ENCODE results near the gene SURF6.
"Not testable (repeated sequence)": the region's sequence is repeated elsewhere in the genome, so short reads cannot be mapped to it uniquely, and the experiment has no call there.

The SURF6 gene

DNA sequence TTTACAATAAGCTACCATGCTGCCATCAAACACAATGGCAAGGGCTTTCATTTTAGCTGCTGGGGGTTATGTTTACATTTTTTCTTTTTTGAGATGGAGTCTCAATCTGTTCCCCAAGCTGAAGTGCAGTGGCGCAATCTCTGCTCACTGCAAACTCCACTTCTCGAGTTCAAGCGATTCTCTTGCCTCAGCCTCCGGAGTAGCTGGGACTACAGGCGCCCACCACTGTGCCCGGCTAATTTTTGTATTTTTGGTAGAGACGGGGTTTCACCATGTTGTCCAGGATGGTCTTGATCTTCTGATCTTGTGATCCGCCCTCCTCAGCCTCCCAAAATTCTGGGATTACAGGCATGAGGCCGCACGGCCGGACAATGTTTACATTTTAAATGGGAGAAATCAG lies 1.1 kb downstream of the SURF6 start:
- peak overlapping the region; percentile 96 for H3K4me3 ChIP-seq (ENCODE audit: low read depth, low read length)
- H3K27ac ChIP-seq (ENCODE audit: low read depth, low read length); H3K9me3 ChIP-seq (ENCODE audit: control insufficient read depth, insufficient read depth, low read length); H3K27me3 ChIP-seq (ENCODE audit: control insufficient read depth, insufficient read depth, low read length); H3K4me1 ChIP-seq (ENCODE audit: control insufficient read depth, insufficient read depth, low read length): not testable (repeated sequence)
- H3K9ac ChIP-seq (ENCODE audit: low read depth, low read length): peak overlapping the region; percentile 92
- peaks cover 62% of the 10 kb centered on the region for H3K36me3 ChIP-seq (ENCODE audit: control insufficient read depth, insufficient read depth, low read length)

DNA sequence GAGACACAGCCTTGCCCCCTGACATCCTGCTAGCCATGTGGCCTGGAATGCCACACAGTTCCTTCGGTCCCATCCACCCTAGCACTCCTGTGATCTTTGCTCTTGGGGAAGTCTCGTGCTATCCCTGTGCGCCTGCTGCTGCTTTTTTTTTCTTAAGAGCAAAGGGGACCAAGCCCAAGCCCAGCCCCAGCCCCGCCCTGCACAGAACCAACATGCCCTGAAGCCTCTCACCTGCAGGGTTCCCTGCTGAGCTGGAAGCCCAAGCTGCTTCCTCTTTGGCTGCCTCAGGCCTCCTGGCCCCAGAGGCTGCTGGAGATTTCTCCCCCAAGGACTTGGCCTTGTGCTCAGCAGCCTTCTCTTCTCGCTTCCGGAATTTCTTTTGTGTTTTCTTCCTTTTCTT lies 1.8 kb downstream of the SURF6 start:
- Histone ChIP-seq H3K4me3 (ENCODE audit: low read depth, low read length) (peak overlapping the region; percentile 96; the same call in 1 of the 2 replicates), H3K27me3 (ENCODE audit: control insufficient read depth, insufficient read depth, low read length) (no peaks in the 10 kb centered on the region), H3K9me3 (ENCODE audit: control insufficient read depth, insufficient read depth, low read length) (no peaks in the 10 kb centered on the region), H3K36me3 (ENCODE audit: control insufficient read depth, insufficient read depth, low read length) (peaks cover 55% of the 10 kb centered on the region), H3K27ac (ENCODE audit: low read depth, low read length) (no peak overlapping the region), H3K4me1 (ENCODE audit: control insufficient read depth, insufficient read depth, low read length) (peaks cover 7% of the 10 kb centered on the region; the same call in 1 of the 2 replicates), H3K9ac (ENCODE audit: low read depth, low read length) (no peak overlapping the region)

DNA sequence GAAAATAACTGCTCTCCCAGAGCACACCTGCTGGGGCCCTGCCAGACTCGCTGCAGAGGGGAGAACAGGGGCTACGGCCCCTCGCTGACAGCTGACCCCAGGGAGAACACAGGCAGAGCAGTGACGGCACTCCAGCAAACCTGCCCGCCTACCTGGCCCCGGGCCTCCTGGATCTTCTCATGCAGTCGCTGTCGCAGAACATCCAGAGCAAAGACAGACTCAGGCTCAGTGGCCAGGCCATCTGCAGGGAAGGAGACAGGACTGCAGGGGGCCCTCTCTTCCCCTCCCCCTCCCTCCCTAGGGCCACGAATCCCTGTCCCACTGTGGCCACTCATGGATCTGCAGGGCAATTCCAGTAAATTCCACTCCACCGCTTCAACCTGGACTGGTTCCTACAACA lies 2.4 kb downstream of the SURF6 start:
- Histone ChIP-seq H3K4me1 (ENCODE audit: control insufficient read depth, insufficient read depth, low read length) (peaks cover 7% of the 10 kb centered on the region; the same call in 1 of the 2 replicates), H3K9ac (ENCODE audit: low read depth, low read length) (no peak overlapping the region), H3K36me3 (ENCODE audit: control insufficient read depth, insufficient read depth, low read length) (peaks cover 49% of the 10 kb centered on the region), H3K27ac (ENCODE audit: low read depth, low read length) (no peak overlapping the region), H3K4me3 (ENCODE audit: low read depth, low read length) (no peak overlapping the region), H3K27me3 (ENCODE audit: control insufficient read depth, insufficient read depth, low read length) (no peaks in the 10 kb centered on the region), H3K9me3 (ENCODE audit: control insufficient read depth, insufficient read depth, low read length) (no peaks in the 10 kb centered on the region)

DNA sequence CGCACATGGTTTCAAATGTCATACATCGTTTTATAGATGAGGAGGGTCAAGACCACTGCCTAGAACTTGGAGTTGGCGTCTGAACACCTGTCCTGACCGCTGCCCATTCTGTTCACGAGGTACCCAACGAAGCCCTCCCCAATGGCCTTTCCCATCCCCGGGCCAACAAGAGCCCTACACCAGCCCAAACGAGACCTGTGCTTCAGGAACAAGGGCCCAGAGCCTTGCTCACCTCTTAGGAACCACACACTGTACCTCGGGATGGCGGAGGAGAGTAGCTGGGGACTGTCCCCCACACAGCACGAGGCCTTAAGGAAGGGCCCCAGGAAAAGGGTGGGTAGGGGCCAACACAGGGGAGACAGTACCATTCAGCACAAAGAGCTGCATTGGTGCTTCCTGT lies 3.0 kb downstream of the SURF6 start:
- H3K36me3 ChIP-seq (ENCODE audit: control insufficient read depth, insufficient read depth, low read length): peaks cover 49% of the 10 kb centered on the region

DNA sequence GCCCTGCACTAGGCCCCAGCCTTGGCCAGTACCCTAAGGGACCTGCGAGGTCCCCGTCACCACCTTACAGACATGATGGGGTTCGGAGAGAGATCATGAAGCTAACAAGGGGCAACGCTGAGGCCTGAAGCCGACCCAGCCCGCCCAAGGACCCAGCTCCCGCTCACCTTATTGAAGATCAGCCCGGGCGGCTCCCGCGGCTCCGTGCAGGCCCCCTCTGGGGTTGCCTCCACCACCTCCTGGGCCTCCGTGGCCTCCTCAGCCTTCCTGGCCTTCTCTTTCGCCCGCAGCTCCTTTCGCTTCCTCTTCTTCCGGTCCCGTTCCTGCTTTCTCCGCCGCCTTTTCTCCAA lies 3.6 kb downstream of the SURF6 start:
- H3K27ac ChIP-seq (ENCODE audit: low read depth, low read length): no peak overlapping the region
- H3K4me1 ChIP-seq (ENCODE audit: control insufficient read depth, insufficient read depth, low read length): peaks cover 7% of the 10 kb centered on the region; the same call in 1 of the 2 replicates
- no peak overlapping the region for H3K4me3 ChIP-seq (ENCODE audit: low read depth, low read length)
- H3K27me3 ChIP-seq (ENCODE audit: control insufficient read depth, insufficient read depth, low read length): no peaks in the 10 kb centered on the region
- H3K9me3 ChIP-seq (ENCODE audit: control insufficient read depth, insufficient read depth, low read length): no peaks in the 10 kb centered on the region
- peaks cover 49% of the 10 kb centered on the region for H3K36me3 ChIP-seq (ENCODE audit: control insufficient read depth, insufficient read depth, low read length)
- no peak overlapping the region for H3K9ac ChIP-seq (ENCODE audit: low read depth, low read length)

More for the DNA sequence above, 3.0 kb downstream of the SURF6 start:
- Histone ChIP-seq H3K27me3 (ENCODE audit: control insufficient read depth, insufficient read depth, low read length) (no peaks in the 10 kb centered on the region), H3K9me3 (ENCODE audit: control insufficient read depth, insufficient read depth, low read length) (no peaks in the 10 kb centered on the region), H3K27ac (ENCODE audit: low read depth, low read length) (no peak overlapping the region), H3K4me3 (ENCODE audit: low read depth, low read length) (no peak overlapping the region), H3K9ac (ENCODE audit: low read depth, low read length) (no peak overlapping the region), H3K4me1 (ENCODE audit: control insufficient read depth, insufficient read depth, low read length) (peaks cover 7% of the 10 kb centered on the region; the same call in 1 of the 2 replicates)

DNA sequence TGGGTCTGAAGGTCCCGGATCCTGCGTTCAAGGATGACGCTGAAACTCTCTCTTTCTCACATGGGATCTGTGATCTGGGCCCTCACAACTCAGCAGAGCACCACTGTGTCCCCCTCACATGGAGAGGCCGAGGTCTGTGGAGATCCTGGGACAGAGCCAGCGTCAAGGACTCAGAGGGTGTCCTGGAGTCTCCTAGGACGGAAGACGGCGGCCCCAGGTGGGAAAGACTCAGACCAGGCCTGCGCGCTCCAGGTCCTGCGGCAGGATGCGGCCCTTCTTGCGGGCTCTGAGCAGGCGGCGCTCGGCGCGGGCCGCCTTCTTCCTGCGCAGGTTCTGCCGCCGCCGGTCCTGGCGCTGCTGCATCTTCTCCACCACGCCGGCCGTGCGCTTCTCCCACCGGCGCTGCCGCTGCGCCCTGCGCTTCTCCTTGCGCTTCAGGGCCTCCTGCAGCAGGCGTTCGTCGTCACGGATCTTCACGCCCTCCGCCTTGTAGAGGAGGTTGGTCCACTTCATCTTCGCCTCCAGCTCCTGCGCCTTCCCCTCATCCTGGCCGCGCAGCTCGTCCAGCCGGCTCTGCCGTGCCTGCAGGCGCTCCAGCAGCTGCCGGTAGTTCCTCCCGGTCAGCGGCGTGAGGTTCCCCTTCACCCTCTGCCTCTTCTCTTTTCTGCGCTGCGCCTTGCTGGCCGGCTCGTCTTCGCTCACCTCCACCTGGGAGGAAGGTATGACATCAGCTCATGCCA lies 4.2 kb downstream of the SURF6 start:
- Histone ChIP-seq H3K4me3 (ENCODE audit: low read depth, low read length) (no peak overlapping the region), H3K9ac (ENCODE audit: low read depth, low read length) (no peak overlapping the region), H3K27ac (ENCODE audit: low read depth, low read length) (no peak overlapping the region), H3K36me3 (ENCODE audit: control insufficient read depth, insufficient read depth, low read length) (peaks cover 49% of the 10 kb centered on the region), H3K4me1 (ENCODE audit: control insufficient read depth, insufficient read depth, low read length) (peaks cover 7% of the 10 kb centered on the region; the same call in 1 of the 2 replicates), H3K9me3 (ENCODE audit: control insufficient read depth, insufficient read depth, low read length) (no peaks in the 10 kb centered on the region), H3K27me3 (ENCODE audit: control insufficient read depth, insufficient read depth, low read length) (no peaks in the 10 kb centered on the region)

DNA sequence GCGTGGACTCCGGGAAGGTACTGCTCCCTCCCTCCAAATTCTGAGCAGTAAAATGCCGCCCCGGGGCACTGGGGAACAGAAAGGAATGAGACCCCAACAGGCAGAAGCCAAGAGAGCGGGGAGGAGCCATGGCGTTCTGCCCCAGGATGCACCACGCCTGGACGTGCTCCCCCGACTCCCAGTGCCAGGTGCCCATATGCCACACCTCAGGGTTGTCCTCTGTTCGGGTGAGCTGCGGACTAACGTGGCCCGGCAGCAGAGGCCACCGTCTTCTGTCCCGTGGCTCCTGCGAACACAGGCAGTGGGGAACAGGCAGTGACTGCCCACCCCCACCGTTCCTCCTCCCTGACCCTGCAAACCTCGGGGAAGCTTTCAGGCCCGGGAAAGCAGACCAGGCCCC lies 4.8 kb downstream of the SURF6 start:
- no peaks in the 10 kb centered on the region for H3K9me3 ChIP-seq (ENCODE audit: control insufficient read depth, insufficient read depth, low read length)
- no peak overlapping the region for H3K9ac ChIP-seq (ENCODE audit: low read depth, low read length)
- no peak overlapping the region for H3K4me3 ChIP-seq (ENCODE audit: low read depth, low read length)
- peaks cover 7% of the 10 kb centered on the region; the same call in 1 of the 2 replicates for H3K4me1 ChIP-seq (ENCODE audit: control insufficient read depth, insufficient read depth, low read length)
- peaks cover 49% of the 10 kb centered on the region for H3K36me3 ChIP-seq (ENCODE audit: control insufficient read depth, insufficient read depth, low read length)
- H3K27ac ChIP-seq (ENCODE audit: low read depth, low read length): no peak overlapping the region
- H3K27me3 ChIP-seq (ENCODE audit: control insufficient read depth, insufficient read depth, low read length): no peaks in the 10 kb centered on the region

DNA sequence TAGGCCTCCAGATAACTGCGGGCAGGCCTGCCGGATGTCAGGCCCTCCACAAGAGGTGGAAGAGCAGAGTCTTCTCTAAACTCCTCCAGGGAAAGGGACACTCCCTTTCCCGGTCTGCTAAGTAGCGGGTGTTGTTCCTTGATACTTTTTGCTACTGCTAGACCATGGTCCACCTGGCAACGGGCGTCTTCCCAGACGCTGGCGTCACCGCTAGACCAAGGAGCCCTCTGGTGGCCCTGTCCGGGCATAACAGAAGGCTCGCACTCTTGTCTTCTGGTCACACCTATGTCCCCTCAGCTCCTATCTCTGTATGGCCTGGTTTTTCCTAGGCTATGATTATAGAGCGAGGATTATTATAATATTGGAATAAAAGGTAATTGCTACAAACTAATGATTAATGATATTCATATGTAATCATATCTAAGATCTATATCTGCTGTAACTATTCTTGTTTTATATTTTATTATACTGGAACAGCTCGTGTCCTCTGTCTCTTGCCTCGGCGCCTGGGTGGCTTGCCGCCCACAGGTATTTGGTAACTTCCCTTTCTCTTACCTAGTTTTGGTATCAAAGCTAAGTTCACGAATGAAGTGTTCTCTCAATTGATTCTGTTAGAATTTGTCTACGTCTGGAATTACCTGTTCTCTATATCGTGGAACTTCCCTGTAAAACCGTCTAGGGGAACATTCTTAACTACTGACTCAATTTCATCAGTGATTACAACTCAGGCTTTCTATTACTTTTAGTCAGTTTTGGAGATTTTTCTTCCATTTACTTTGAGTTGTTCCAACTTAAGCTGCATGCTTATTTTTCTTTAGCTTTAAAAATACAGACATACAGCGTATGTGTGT lies 6.5 kb downstream of the SURF6 start:
- H3K9ac ChIP-seq (ENCODE audit: low read depth, low read length); H3K27me3 ChIP-seq (ENCODE audit: control insufficient read depth, insufficient read depth, low read length); H3K4me1 ChIP-seq (ENCODE audit: control insufficient read depth, insufficient read depth, low read length); H3K9me3 ChIP-seq (ENCODE audit: control insufficient read depth, insufficient read depth, low read length); H3K4me3 ChIP-seq (ENCODE audit: low read depth, low read length); H3K27ac ChIP-seq (ENCODE audit: low read depth, low read length): not testable (repeated sequence)
- peaks cover 47% of the 10 kb centered on the region for H3K36me3 ChIP-seq (ENCODE audit: control insufficient read depth, insufficient read depth, low read length)

DNA sequence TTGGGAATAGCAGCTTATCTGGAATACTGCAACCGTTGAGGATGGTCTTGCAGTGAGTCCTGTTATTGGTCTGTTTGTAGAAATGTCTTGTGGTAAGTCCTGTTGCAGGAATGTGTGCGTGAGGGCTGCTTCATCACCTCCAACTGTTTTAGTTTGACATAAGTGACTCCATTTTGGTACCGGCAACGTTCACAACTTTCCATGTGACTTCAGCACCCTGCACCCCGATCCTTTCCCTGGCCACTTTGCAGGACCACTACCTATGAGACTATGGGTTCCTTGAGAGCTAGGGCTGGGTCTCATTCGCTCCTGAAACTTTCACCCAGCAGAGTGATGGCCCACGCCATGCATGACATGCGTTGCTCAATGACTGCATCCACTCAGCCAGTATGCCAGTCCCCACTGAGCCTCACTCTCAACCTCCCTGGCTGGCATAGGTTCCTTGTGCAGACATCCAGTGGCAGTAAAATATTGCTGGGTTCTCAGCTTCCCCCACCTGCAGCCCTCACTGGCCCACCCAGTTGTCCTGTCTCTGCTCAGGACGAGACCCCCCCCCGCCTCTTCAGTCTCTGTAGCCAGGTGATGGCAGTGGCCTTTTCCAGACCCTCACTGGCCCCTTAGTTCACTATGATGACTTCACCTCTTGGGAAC lies 8.0 kb downstream of the SURF6 start:
- H3K4me1 ChIP-seq (ENCODE audit: control insufficient read depth, insufficient read depth, low read length): no peaks in the 10 kb centered on the region
- peaks cover 31% of the 10 kb centered on the region for H3K36me3 ChIP-seq (ENCODE audit: control insufficient read depth, insufficient read depth, low read length)
- no peaks in the 10 kb centered on the region for H3K27me3 ChIP-seq (ENCODE audit: control insufficient read depth, insufficient read depth, low read length)
- peaks cover 6% of the 10 kb centered on the region for H3K9me3 ChIP-seq (ENCODE audit: control insufficient read depth, insufficient read depth, low read length)
- no peak overlapping the region for H3K9ac ChIP-seq (ENCODE audit: low read depth, low read length)
- no peak overlapping the region for H3K27ac ChIP-seq (ENCODE audit: low read depth, low read length)
- H3K4me3 ChIP-seq (ENCODE audit: low read depth, low read length): no peak overlapping the region

DNA sequence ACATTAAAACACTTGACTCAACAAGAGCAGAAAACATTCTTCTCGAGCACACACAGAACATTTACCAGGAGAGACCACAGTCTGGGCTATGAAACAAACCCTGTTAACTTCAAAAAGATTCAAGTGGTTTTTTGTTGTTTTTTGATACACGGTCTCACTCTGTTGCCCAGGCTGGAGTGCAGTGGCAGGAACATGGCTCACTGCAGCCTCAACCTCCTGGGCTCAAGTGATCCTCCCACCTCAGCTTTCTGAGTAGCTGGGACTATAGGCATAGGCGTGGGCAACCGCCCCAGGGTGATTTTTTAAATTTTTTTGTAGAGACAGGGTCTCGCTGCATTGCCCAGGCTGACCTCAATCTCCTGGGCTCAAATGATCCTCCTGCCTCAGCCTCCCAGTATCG lies 9.0 kb downstream of the SURF6 start:
- not testable (repeated sequence) for H3K9ac ChIP-seq (ENCODE audit: low read depth, low read length); H3K4me3 ChIP-seq (ENCODE audit: low read depth, low read length); H3K27ac ChIP-seq (ENCODE audit: low read depth, low read length); H3K9me3 ChIP-seq (ENCODE audit: control insufficient read depth, insufficient read depth, low read length); H3K4me1 ChIP-seq (ENCODE audit: control insufficient read depth, insufficient read depth, low read length); H3K27me3 ChIP-seq (ENCODE audit: control insufficient read depth, insufficient read depth, low read length)
- peaks cover 22% of the 10 kb centered on the region for H3K36me3 ChIP-seq (ENCODE audit: control insufficient read depth, insufficient read depth, low read length)

Data from HUES48 (cell line).